ENCODE measurements around the gene B4GALT1.
A peak's percentile ranks its signal among the peaks of the same experiment; 100 is the strongest.

B4GALT1 gene

DNA sequence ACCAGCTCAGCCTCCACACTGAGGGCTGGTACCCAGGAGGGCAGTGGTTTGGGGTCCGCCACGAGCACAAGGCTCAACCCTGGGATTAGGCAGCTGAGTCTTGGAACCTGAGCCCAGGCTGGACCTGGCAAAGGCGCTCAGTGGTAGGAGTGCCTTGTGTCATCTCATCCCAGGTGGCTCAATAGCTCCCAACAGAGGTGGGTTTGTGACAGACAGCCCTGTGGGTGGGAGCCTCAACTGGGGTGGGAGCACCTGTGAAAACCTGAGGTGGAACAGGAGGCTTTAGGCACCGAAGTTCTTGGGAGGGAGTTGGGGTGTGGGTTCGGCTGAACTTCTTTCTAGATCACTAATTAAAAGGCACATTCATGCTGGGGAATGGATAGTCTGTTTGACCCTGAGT is 55.5 kb downstream of the B4GALT1 start:
- peaks cover 55 to 79% (median 66%) of the 10 kb centered on the region in 11 experiments for H3K36me3 ChIP-seq
- no peak overlapping the region for H3K4me2 ChIP-seq
- peaks cover 31 to 56% (median 44%) of the 10 kb centered on the region in 10 experiments for H3K4me1 ChIP-seq
- TF ChIP-seq Cebpa-rat (IDR thresholded peaks at IDR 0.05): no peak
- H3K4me3 ChIP-seq: no peak overlapping the region
- no peaks in the 10 kb centered on the region for H3K9me3 ChIP-seq (replicated peaks in 1 of 11)
- H3K27ac ChIP-seq: no peak overlapping the region
- no peaks in the 10 kb centered on the region for H3K27me3 ChIP-seq
- no peak overlapping the region for H3K9ac ChIP-seq
- H4K20me1 ChIP-seq: peaks cover 0 to 61% (median 10%) of the 10 kb centered on the region in 11 experiments; a peak in 9 of 22 replicates

DNA sequence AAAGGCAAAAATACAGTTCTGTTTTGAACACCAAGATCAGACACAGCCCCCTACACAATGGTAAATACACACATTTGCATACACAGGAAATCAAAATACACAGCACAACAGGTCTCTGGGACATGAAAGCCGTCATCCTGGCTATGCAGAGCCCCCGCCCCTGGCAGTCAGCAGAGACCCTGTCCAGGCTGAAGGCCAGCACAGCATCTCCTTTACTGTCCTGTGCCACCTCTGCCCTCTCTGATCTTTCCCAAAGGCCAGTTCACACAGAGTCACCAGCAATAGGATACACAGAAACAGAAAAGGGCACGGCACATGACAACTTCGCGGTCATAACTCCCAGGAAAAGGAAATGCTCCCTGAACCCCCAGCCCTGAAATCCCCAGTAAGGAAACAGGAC is 56.5 kb downstream of the B4GALT1 start:
- H3K36me3 ChIP-seq: peaks cover 49 to 73% (median 60%) of the 10 kb centered on the region in 11 experiments

DNA sequence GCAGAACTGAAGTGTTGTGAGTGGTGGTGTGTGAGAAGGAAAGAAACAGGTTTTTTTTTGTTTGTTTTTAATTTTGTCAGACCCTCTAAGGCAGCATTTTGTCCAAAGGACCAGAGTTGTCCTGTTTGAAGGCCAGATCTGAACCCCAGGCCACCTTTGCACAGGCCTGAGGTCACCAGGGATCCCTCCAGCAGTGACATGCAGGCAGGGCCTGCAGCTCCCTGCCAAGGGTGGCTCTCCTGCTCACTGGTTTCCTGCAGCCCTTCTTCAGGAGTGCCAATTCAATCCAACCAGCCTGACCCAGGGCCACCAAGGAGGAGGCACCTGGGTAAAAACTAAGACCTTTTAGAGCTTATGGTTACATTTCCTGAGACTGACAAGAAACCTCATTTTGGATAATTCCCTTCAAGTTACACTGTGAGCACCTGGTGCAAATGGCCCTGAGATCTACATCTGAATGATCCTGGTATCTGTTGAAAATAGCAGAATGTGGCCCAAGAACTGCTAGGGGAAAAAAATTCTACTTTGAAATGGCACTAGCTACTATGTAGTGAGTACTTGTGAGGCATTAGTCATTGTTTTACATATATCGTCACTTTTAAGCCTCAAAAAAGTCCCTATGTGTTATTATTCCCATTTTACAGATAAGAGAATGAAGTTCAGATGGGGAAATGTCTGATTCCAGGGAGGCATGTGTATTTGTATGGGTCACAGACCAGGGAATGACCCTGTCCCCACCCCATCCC is 57.1 kb downstream of the B4GALT1 start:
- Histone ChIP-seq H3K36me3 (peaks cover 43 to 66% (median 54%) of the 10 kb centered on the region in 11 experiments), H3K4me2 (0 out of 22 replicates have a peak overlapping the region, but pooled peaks of 1 of the 11 experiments have one; percentile 3)

More for the DNA sequence above, 56.5 kb downstream of the B4GALT1 start:
- Histone ChIP-seq H3K27ac (no peak overlapping the region), H3K4me2 (no peak overlapping the region), H3K9ac (no peak overlapping the region), H4K20me1 (peaks cover 0 to 61% (median 10%) of the 10 kb centered on the region in 11 experiments; a peak in 9 of 22 replicates), H3K27me3 (no peaks in the 10 kb centered on the region), H3K9me3 (replicated peaks in 1 of 11) (no peaks in the 10 kb centered on the region), H3K4me1 (peaks cover 22 to 56% (median 37%) of the 10 kb centered on the region in 10 experiments), H3K4me3 (no peak overlapping the region)
- TF ChIP-seq Cebpa-rat (IDR thresholded peaks at IDR 0.05): no peak

DNA sequence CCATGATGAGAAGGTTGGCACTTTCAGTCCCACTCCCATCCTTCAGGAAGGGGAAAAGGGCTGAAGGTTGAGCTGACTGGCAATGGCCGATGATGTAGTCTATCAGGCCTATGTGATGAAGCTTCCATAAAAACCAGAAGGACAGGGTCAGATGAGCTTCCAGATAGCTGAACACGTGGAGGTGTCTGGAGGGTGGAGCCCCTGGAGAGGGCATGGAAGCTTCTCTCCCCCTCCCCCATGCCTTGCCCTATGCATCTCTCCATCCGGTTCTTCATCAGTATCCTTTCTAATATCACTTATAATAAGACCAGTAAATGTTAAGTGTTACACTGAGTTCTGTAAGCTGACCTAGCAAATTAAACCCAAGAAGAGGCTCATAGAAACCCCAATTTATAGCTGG is 58.0 kb downstream of the B4GALT1 start:
- Histone ChIP-seq H3K4me1 (peaks cover 21 to 44% (median 31%) of the 10 kb centered on the region in 10 experiments), H3K4me2 (no peak overlapping the region), H4K20me1 (peaks cover 0 to 48% (median 10%) of the 10 kb centered on the region in 11 experiments; a peak in 9 of 22 replicates), H3K9me3 (replicated peaks in 1 of 11) (no peaks in the 10 kb centered on the region), H3K9ac (no peak overlapping the region; a peak in 1 of 22 replicates), H3K36me3 (peaks cover 33 to 57% (median 45%) of the 10 kb centered on the region in 11 experiments), H3K27ac (no peak overlapping the region), H3K4me3 (no peak overlapping the region), H3K27me3 (no peaks in the 10 kb centered on the region)
- TF ChIP-seq Cebpa-rat (IDR thresholded peaks at IDR 0.05): no peak

More for the DNA sequence above, 57.1 kb downstream of the B4GALT1 start:
- Histone ChIP-seq H3K4me3 (no peak overlapping the region), H3K9ac (peak overlapping the region in 2 of 11 experiments; percentile 11 to 31; a peak in 1 of 22 replicates), H3K27me3 (no peaks in the 10 kb centered on the region), H3K27ac (no peak overlapping the region), H3K4me1 (peaks cover 21 to 51% (median 34%) of the 10 kb centered on the region in 10 experiments), H4K20me1 (peaks cover 0 to 57% (median 10%) of the 10 kb centered on the region in 11 experiments; a peak in 9 of 22 replicates), H3K9me3 (replicated peaks in 1 of 11) (no peaks in the 10 kb centered on the region)
- no peak for TF ChIP-seq Cebpa-rat (IDR thresholded peaks at IDR 0.05)

DNA sequence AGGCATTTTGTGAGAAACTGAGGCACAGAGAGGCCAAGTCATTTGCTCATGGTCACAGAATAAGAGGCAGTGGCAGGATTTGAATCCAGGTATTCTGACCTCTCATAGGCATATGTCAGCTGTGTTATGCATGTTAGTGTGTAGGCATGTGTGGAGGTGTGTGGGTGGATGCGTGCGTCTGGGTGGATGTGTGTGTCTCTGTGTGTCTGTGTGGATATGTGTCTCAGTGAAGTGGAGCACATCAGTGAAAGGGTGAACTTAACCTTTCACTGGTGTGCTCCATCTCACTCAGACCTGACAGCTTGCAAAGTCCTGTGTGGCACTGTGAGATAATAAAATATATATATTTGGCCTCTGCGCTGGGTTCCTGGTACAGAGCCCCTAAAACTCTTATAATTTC is 58.7 kb downstream of the B4GALT1 start:
- H3K27me3 ChIP-seq: no peaks in the 10 kb centered on the region
- H4K20me1 ChIP-seq: peaks cover 0 to 42% (median 9%) of the 10 kb centered on the region in 11 experiments; a peak in 9 of 22 replicates
- no peak overlapping the region for H3K9ac ChIP-seq
- peaks cover 21 to 44% (median 27%) of the 10 kb centered on the region in 10 experiments for H3K4me1 ChIP-seq
- TF ChIP-seq Cebpa-rat (IDR thresholded peaks at IDR 0.05): no peak
- no peaks in the 10 kb centered on the region for H3K9me3 ChIP-seq (replicated peaks in 1 of 11)
- H3K36me3 ChIP-seq: peaks cover 27 to 51% (median 39%) of the 10 kb centered on the region in 11 experiments
- peak overlapping the region in 1 of 11 experiments; percentile 36; a peak in 1 of 22 replicates for H3K4me2 ChIP-seq
- H3K27ac ChIP-seq: no peak overlapping the region
- H3K4me3 ChIP-seq: no peak overlapping the region

DNA sequence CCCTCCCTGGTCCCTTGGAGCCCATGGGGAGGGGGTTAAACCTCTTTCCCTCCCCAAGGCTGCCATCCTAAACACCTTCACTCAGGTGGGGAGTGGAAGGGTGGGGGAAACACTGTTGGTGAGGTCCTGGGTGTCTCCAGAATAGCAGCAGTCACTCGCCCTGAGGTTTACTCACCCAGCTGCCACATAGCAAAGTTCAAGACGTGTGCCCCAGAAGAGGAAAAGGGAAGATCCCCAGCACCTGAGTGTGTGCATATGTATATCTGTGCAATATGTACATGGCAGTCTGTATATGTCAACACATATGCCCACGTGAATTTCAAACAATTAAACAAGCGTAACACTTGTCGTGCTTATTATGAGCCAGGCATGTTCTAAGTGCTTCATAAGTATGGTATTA is 59.4 kb downstream of the B4GALT1 start:
- Histone ChIP-seq H4K20me1 (peaks cover 0 to 35% (median 6%) of the 10 kb centered on the region in 11 experiments; a peak in 9 of 22 replicates), H3K27ac (peak overlapping the region in 3 of 11 experiments; percentile 26 to 49 (median 44); a peak in 4 of 22 replicates), H3K27me3 (no peaks in the 10 kb centered on the region), H3K4me3 (no peak overlapping the region), H3K9me3 (replicated peaks in 1 of 11) (no peaks in the 10 kb centered on the region), H3K36me3 (peaks cover 20 to 44% (median 32%) of the 10 kb centered on the region in 11 experiments), H3K4me2 (peak overlapping the region; percentile 13 to 48 (median 37); a peak in 17 of 22 replicates), H3K9ac (0 out of 22 replicates have a peak overlapping the region, but pooled peaks of 1 of the 11 experiments have one; percentile 24), H3K4me1 (peaks cover 21 to 44% (median 27%) of the 10 kb centered on the region in 10 experiments)
- no peak for TF ChIP-seq Cebpa-rat (IDR thresholded peaks at IDR 0.05)

DNA sequence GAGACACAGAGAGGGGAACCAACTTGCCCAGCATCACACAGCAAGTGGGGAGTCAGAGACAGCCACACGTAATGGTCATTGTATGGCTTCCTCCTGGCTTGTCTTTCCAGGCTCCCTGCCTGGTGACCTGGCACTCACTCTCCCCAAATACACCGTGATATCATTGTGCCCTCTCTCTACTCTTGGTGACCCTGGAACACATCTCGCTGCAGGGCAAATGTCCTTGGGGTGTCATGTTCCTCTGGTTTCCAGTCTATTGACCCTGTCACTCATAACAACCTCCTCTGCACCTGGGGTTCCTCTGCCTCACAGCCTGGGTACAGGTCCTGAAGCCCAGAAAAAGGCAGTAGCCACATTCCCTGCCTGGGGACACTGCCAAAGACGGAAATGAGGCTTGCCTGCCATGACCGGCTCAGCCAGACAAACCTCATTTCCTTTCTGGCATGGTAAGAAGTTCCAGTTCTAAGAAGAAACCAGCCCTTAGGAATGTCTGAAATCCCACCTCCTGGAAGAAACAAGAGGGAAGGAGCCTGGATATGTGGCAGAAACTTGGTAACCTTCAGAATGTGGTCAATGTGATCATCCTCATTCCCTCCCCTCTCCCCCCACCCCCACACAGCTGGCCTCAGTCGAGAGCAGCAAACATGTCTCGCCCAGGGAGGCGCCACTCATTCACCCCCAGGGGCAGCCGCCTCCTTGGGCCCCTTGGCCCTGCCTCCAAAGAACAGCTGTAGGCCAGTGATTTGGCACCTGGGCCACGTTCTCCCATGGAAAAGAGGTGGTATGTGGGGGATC is 60.1 kb downstream of the B4GALT1 start:
- peaks cover 18 to 41% (median 26%) of the 10 kb centered on the region in 10 experiments for H3K4me1 ChIP-seq
- no peak for TF ChIP-seq Cebpa-rat (IDR thresholded peaks at IDR 0.05)
- no peaks in the 10 kb centered on the region for H3K27me3 ChIP-seq
- peaks cover 13 to 36% (median 24%) of the 10 kb centered on the region in 11 experiments for H3K36me3 ChIP-seq
- peak overlapping the region in 3 of 11 experiments; percentile 26 to 49 (median 44); a peak in 4 of 22 replicates for H3K27ac ChIP-seq
- peaks cover 0 to 27% (median 3%) of the 10 kb centered on the region in 11 experiments; a peak in 9 of 22 replicates for H4K20me1 ChIP-seq
- H3K4me2 ChIP-seq: peak overlapping the region; percentile 13 to 48 (median 37); a peak in 18 of 22 replicates
- H3K9ac ChIP-seq: 0 out of 22 replicates have a peak overlapping the region, but pooled peaks of 1 of the 11 experiments have one; percentile 24
- no peaks in the 10 kb centered on the region for H3K9me3 ChIP-seq (replicated peaks in 1 of 11)
- no peak overlapping the region for H3K4me3 ChIP-seq

DNA sequence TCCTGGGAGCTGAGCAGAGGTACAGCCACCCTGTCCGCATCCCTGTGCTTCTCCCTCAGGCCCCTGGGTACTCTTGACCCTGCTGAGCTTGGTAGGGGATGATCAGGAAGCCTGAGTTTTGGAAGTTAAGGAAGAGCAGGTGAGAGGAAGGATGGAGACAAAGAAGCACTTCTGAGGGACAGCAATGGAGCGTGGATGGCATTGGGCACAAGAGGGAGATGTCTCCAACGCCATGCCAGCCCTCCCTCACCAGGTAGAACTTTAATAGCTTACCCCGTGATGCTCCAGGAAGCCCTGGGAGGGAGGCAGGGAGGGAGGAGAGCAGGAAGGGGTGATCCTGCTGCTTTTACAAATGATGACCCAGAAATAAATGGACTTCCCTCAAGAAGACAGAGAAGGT is 60.8 kb downstream of the B4GALT1 start:
- H3K27ac ChIP-seq: no peak overlapping the region; a peak in 1 of 22 replicates

More for the DNA sequence above, 60.8 kb downstream of the B4GALT1 start:
- TF ChIP-seq Cebpa-rat (IDR thresholded peaks at IDR 0.05): no peak
- H3K9ac ChIP-seq: no peak overlapping the region
- H3K9me3 ChIP-seq (replicated peaks in 1 of 11): no peaks in the 10 kb centered on the region
- H4K20me1 ChIP-seq: peaks cover 0 to 23% (median 0%) of the 10 kb centered on the region in 11 experiments; a peak in 6 of 22 replicates
- no peaks in the 10 kb centered on the region for H3K27me3 ChIP-seq
- no peak overlapping the region for H3K4me3 ChIP-seq
- peaks cover 13 to 36% (median 23%) of the 10 kb centered on the region in 10 experiments for H3K4me1 ChIP-seq
- peaks cover 6 to 30% (median 18%) of the 10 kb centered on the region in 11 experiments; a peak in 16 of 22 replicates for H3K36me3 ChIP-seq
- peak overlapping the region in 3 of 11 experiments; percentile 4 to 28 (median 23); a peak in 4 of 22 replicates for H3K4me2 ChIP-seq
